Stimulated activated CD8-positive, alpha-beta memory T cell treated with anti-CD3 and anti-CD28 coated beads, Interleukin-4, amount 100 ng/mL, for 4 hours (primary cell): Measurements from ENCODE around the gene LYST.

Source experiments
- DNase-seq, 2 donors: peaks; one replicate each; pipeline ENCODE4 v3.0.0-alpha.2; 2020; ENCODE audit warnings: low read depth in 2 of 2, low spot score in 1 of 2

The LYST gene

GRCh38 chr1:235724730-235725129, 142.0 kb downstream of the LYST start:
- DNase-seq: no peak

DNA sequence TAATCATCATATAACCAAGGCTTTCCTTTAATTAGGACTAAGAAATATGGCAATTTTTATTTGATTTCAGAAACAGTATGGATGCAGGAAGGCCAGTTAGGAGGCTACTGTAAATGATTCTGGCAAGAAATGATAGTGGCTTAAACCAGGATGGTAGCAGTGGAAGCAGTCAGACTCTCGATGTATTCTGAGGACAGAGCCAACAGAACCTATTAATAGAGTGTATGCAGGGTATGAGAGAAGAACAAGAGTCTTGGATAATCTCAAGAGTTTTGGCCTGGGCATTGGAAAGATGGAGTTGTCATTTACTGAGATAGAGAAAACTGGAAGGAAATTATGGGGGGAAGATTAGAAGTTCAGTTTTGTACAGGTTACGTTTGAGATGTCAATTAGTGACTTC, 143.8 kb downstream of the LYST start:
- DNase-seq: no peak

DNA sequence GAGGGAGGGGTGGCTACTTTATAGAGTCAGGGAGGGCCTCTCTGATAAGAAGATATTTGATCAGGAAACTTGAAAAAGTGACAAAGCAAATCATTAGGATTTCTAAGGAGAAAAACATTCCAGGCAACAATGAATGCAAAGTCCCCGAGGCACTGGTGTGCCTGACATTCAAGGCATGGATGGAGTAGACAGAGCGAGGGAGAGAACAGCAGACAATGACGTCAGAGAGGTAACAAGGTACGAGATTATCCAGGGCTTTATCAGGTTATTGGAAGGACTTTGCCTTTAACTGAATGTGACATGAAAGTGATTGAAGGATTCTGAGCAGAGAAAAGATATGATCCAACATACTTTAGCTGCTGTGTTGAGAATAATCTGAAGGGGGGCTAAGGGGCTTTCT, 144.7 kb downstream of the LYST start:
- DNase-seq: no peak

DNA sequence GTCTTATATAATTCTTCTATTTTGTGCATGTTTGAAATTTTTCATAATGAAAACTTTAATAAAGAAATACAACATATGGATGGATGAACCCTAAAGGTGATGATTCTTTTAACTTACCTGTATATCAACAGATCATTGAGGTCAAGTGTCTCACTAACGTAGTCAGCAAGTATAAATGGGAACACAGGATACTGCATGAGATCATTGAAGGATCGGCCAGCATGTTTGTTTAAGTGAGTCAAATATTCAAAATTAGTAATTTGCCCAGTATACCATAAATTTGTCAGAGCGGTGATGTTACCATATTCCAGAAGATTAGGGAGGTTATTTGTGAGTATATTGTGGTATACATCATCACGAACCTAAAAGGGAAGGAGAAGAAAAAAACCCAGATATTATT, 146.2 kb downstream of the LYST start:
- DNase-seq: no peak

DNA sequence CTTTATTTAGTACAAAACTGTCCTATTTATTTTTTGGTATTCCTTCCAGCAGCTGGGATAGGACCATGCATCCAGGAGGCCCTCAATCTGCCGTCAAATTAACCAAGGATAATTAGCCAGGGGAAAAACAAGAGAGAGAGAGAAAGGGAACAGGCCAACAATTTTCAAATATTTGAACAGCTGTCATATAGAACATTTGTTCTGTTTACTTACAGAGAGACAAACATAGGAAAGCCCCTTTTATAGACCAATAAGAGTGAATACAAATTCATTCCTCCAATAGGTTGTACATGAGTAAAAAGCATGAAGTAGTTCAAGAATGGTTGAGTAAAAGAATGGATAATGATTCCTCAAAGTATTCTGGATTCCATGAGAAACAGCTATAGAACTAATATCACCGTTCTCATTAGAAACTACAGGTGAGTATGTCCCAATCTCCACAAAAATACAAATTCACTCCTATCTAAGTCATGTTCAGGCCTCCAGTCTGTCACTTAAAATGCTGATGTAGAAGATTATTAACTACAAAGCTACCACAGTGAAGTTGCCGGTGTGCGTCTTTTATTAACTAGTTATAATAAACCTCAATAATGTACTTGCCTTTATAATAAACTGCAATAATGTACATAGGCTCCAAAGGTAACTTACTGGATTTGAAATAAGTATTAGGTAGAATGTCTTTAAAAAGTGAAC, 152.4 kb downstream of the LYST start:
- DNase-seq: no peak

DNA sequence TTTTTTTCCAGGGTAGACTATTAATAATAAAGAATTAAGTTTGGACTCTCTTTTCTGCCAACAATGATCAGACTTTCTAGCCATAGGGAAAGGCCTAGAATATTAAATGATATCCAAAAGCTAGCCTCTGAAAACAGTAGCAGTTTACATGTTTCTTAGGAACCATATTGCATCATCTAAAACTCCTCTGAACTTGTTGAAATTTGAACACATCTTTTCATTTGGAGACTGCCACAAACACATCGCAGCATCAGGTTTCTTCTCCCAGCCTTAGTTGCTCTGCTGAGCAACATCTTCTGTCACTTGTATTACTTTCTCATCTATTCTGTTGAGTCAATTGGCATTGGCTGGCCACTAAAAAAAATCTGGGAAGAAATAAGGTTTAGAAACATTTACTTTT, 153.9 kb downstream of the LYST start:
- no peak for DNase-seq

DNA sequence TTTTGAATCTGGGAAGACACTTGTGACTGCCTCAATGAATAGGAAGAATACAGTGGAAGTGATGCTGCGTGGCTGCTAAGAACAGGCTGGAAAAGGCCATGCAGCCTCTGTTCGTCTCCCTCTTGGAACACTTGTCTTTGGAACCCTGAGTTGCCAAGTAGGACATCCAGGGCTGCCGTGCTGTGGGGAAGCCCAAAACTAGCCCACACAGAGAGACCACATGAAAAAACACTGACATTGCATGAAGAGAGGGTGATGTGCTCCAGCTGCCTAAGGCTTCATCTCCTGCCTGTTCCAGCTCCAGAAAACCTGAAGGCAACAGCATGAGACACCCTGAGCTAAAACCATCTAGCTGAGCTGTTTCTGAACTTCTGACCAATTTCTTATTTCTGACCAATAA, 156.0 kb downstream of the LYST start:
- DNase-seq: no peak

DNA sequence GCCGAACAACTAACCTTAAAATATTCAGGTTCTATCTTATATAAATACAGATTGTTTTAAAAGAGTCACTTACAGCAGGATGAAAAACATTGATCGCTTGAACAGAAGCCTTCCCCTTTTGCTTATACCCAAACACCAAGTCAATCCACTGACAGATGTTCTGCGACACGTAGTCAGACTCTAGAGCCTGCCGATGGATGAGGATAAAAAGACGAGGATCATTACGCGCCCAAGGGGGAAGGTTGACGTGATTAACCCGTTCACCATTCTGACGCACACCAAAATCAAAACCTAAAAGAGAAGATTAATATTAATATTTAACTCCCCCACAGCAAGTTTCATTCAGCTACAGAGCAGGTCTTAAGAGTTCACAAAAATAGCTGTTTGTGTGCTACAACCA, 157.7 kb downstream of the LYST start:
- DNase-seq: no peak

GRCh38 chr1:235708390-235708962, 158.2 kb downstream of the LYST start:
- DNase-seq: no peak

DNA sequence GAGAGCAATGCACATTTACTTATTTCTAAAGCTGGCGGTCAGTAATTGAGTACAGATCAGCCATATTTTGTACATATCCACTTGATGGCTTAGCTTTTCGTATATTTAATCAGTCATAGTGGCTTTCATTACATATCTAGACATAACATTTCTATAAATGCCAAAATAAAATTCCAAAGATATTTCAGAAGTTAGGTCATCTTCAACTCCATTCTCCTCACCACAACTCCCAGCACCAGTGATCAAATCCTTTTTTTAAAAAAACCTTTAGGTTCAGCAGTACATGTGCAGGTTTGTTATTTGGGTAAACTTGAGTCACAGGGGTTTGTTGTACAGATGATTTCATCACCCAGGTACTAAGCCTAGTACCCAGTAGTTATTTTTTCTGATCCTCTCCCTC, 163.2 kb downstream of the LYST start:
- DNase-seq: no peak

DNA sequence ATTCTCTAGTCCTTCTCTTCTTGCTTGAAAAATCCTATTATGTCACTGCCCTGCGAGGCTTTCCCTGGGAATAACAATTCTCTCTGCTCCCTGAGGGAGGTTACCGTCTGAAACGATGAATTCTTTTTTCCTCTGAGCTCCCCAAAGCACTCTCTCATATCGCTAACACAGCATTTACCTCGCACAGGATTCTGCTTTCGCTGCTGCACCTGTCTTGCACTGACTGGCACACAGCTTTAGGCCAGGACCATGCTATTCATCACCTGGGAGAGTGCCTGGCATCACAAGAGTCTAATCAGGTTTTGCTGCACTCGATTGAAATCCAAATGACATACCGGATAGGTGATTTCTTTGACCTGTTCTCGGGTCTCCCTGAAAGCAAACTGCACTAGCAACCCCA, 164.3 kb downstream of the LYST start:
- no peak for DNase-seq

- DNase-seq: no peak
Measured at GRCh38 chr1:235697508-235697907, 169.2 kb downstream of the LYST start.

GRCh38 chr1:235689356-235689755, 177.3 kb downstream of the LYST start:
- no peak for DNase-seq

GRCh38 chr1:235688096-235688495, 178.6 kb downstream of the LYST start:
- no peak for DNase-seq

- no peak for DNase-seq
Measured at GRCh38 chr1:235683653-235684052, 183.1 kb downstream of the LYST start.

DNA sequence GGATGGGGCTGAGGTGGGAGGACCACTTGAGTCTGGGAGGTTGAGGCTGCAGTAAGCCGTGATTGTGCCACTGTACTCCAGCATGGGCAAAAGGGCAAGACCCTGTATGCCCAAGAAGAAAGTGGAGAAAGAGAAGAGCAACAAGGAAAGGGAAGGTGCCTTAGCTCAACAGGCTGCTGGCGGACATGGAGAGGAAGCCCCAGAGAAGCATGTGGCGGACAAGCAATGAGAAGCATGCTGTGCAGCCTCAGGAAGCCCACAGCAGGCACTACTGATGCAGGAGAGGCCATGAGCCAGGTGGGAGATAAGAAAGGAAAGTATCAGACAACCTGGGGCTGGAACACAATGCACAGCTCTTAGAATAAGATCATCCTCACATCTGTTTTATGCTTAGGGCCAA, 184.5 kb downstream of the LYST start:
- no peak for DNase-seq

- no peak for DNase-seq
Measured at GRCh38 chr1:235679644-235680043, 187.1 kb downstream of the LYST start.

- DNase-seq: no peak
Measured at GRCh38 chr1:235679005-235679404, 187.7 kb downstream of the LYST start.

- no peak for DNase-seq
Measured at GRCh38 chr1:235675152-235675890, 191.4 kb downstream of the LYST start.

DNA sequence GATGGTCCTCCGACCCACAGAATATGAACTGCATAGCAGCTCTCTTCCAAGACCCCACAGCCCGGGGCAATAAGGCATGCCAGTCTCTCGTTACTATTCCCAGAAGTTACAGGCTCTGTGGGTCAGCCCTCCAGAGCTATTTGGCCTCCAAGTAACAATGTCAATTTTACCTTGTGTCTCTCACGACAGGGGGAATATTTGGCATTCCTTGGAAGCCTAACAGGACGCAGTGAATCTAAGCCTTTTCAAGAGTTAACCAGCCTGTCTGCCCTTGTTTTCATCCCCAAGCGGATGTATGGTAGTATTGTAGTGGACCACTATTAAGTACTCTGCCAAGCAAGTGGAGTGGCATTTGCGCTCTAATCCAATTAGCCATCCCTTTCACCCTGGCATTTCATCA, 192.7 kb downstream of the LYST start:
- DNase-seq: no peak

DNA sequence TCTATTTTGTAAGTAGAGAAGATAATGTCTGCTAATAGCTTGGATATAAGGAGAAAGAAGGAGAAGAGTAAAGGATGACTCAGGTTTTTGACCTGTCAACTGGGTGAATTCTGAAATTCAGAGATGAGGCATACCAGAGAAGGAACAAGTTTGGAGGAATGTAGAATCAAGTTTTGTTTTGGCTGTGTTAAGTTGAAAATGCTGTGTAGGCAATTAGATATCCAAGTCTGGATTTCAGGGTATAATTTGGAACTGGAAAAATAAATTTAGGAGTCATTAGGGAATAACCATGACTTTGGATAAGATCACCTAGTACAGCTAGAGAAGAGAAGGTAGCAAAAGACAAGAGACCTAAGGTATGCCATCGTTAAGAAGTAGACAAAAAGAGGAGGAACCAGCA, 194.7 kb downstream of the LYST start:
- no peak for DNase-seq

GRCh38 chr1:235670157-235670776, 196.4 kb downstream of the LYST start:
- no peak for DNase-seq
